Activated CD4-positive, alpha-beta memory T cell treated with anti-CD3 and anti-CD28 coated beads, Interleukin-2, amount 10 ng/mL, durations not matched to agents 7 days and 5 days (primary cell): ENCODE results near the gene HMGN3. TPM values are rescaled to one million over a fixed set of nuclear protein-coding genes. Genes with fewer than 3 reads are reported as not detected.

Experiments used
- CTCF ChIA-PET: fragments of 350-600 bp; sonication (Branson Sonifier 250); formaldehyde crosslinking; loops from one replicate; lab custom pipeline; 2021; ENCODE audit warnings: antibody characterized with exemption, inconsistent platforms; lab: Charles Lee
- POLR2A ChIA-PET: fragments of 350-600 bp; sonication (Branson Sonifier 250); formaldehyde crosslinking; loops from one replicate; lab custom pipeline; 2021; ENCODE audit warnings: antibody characterized with exemption; lab: Charles Lee
- DNase-seq: peaks from one replicate; pipeline ENCODE4 v3.0.0-alpha.2; 2020
- H3K27ac Mint-ChIP-seq: one replicate; pipeline ENCODE4 v1.8.0; 2021; ENCODE audit warnings: mild to moderate bottlenecking, mixed read lengths
- H3K27me3 Mint-ChIP-seq: one replicate; pipeline ENCODE4 v1.8.0; 2021; ENCODE audit warnings: mixed read lengths
- H3K36me3 Mint-ChIP-seq: one replicate; pipeline ENCODE4 v1.8.0; 2021; ENCODE audit warnings: low read depth, mixed read lengths
- H3K4me1 Mint-ChIP-seq: one replicate; pipeline ENCODE4 v1.8.0; 2021; ENCODE audit warnings: mixed read lengths
- H3K4me3 Mint-ChIP-seq: one replicate; pipeline ENCODE4 v1.8.0; 2021; ENCODE audit warnings: mild to moderate bottlenecking, mixed read lengths
- H3K9me3 Mint-ChIP-seq: one replicate; pipeline ENCODE4 v1.8.0; 2021; ENCODE audit warnings: mixed read lengths
- total RNA-seq, 2 experiments: library from RNA; stranded (reverse); gene quantifications; one replicate each; pipeline ENCODE4 v1.2.3, GENCODE V29; 2021

The HMGN3 gene
- total RNA-seq, 2 experiments from 2014 or later, result 39.7 to 44.4 TPM

DNA sequence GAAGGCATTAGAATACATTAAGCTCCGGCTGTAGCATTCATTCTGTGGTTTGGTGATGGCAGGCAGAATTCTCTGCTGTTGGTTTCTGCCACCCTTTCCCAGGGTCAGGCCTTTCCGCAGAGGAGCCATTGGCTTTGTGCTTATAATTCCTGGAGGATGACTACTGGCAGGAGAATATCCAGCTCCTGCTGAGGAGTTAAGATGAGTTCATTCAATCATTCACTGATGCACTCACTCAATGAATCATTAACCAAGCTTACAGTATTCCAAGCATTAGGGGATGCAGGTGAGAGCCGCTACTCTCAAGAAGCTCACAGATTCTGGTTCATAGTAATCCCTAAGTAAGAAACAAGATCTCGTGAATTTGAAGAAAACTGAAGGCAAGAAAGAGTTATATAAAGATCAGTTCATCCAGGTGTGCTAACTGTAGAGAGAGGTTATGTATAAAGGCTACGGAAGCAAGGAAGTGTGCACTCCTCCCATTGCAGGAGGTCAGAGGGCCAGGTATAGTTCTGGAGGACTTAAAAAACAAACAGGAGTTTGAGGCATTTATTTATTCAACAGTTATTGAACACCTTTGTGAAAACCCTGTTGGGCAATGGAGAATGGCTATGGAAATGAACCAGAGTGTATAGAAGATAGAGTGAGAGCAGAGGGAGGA, 75.5 kb downstream of the HMGN3 start:
- POLR2A ChIA-PET, result no interaction called here
- no peak overlapping the region for H3K27ac Mint-ChIP-seq
- no peaks in the 10 kb centered on the region for H3K9me3 Mint-ChIP-seq
- peaks cover 2% of the 10 kb centered on the region for H3K27me3 Mint-ChIP-seq
- no peaks in the 10 kb centered on the region for H3K36me3 Mint-ChIP-seq
- no peaks in the 10 kb centered on the region for H3K4me1 Mint-ChIP-seq
- CTCF ChIA-PET, result no interaction called here
- DNase-seq, result no peak
- H3K4me3 Mint-ChIP-seq, result no peak overlapping the region

DNA sequence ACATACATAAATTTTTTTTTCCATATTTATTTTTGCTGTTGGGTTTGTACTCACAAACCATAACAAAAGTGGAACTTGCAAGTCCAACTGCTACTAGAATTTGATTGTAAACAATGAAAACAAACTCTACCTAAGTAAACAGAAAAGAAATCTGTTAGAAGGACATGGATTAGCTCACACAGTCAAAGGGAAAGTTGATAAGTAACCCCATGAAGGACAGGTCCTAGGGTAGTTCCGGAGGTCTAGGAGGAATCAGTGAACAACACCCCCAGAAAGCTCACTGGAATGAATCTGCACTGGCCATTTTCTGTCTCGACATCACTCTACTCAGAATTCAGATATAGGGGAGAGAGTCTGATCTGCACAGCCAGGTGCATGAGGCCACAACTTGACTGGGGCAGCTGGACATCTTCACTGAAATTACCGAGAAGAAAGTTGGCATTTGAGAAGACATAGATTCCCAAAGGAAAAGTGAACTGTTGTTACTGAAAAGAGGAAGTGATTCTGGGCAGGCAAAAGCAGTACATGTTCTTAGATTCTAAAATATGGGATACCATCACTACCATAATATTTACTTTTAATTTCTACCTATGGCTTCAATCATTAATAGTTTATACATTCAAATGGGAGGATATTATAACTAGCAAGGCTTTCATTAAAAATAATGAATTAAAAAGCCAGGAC, 76.4 kb downstream of the HMGN3 start:
- DNase-seq, result no peak
- Mint-ChIP-seq H3K4me3 (no peak overlapping the region), H3K27ac (no peak overlapping the region), H3K9me3 (no peaks in the 10 kb centered on the region), H3K27me3 (peaks cover 2% of the 10 kb centered on the region), H3K36me3 (no peaks in the 10 kb centered on the region), H3K4me1 (no peaks in the 10 kb centered on the region)
- CTCF ChIA-PET, result no interaction called here
- POLR2A ChIA-PET, result no interaction called here

GRCh38 chr6:79152269-79152737, 82.2 kb downstream of the HMGN3 start:
- no peaks in the 10 kb centered on the region for H3K4me1 Mint-ChIP-seq
- no peaks in the 10 kb centered on the region for H3K27me3 Mint-ChIP-seq
- no peak overlapping the region for H3K27ac Mint-ChIP-seq
- DNase-seq, result no peak
- H3K36me3 Mint-ChIP-seq, result no peaks in the 10 kb centered on the region
- CTCF ChIA-PET, result no interaction called here
- H3K9me3 Mint-ChIP-seq, result no peaks in the 10 kb centered on the region
- H3K4me3 Mint-ChIP-seq, result no peak overlapping the region
- POLR2A ChIA-PET, result no interaction called here

Other genes starting within 250 kb of the HMGN3 start
- 10 to 100 TPM; 31.8 to 34.0 TPM for gene PHIP, start 156.4 kb downstream of the HMGN3 start, total RNA-seq